HEK293T (cell line): ENCODE measurements around the gene ZBTB42.

Source experiments
- CTCF ChIA-PET: fragments of 350-600 bp; formaldehyde crosslinking; extraction: SDS; loops from one replicate; lab custom pipeline; 2021; ENCODE audit warnings: antibody characterized with exemption, inconsistent platforms; lab: Yijun Ruan, JAX
- POLR2A ChIA-PET: fragments of 350-600 bp; formaldehyde crosslinking; extraction: SDS; loops from one replicate; lab custom pipeline; 2020; ENCODE audit warnings: antibody characterized with exemption, inconsistent platforms; lab: Yijun Ruan, JAX
- DNase-seq: peaks from one replicate; pipeline ENCODE4 v3.0.0; 2012; ENCODE audit warnings: mixed read lengths; ENCODE audit errors: extremely low spot score
- ARNT ChIP-seq: fragments of 450-650 bp; IDR thresholded peaks from 2 replicates; pipeline ENCODE4 v1.6.1; 2017; ENCODE audit warnings: mild to moderate bottlenecking
- BHLHE40 ChIP-seq: fragments of 450-650 bp; IDR thresholded peaks from 2 replicates; pipeline ENCODE4 v1.6.1; 2016; ENCODE audit warnings: mild to moderate bottlenecking, moderate library complexity, borderline replicate concordance
- CTBP1 ChIP-seq: fragments of 450-650 bp; IDR thresholded peaks from 2 replicates; pipeline ENCODE4 v1.6.1; 2016; ENCODE audit warnings: borderline replicate concordance
- ELF4 ChIP-seq: fragments of 450-650 bp; IDR thresholded peaks from 2 replicates; pipeline ENCODE4 v1.6.1; 2017; ENCODE audit warnings: antibody characterized with exemption
- FOXA1 ChIP-seq: fragments of 450-650 bp; IDR thresholded peaks from 2 replicates; pipeline ENCODE4 v1.6.1; 2016; ENCODE audit warnings: mild to moderate bottlenecking
- FOXK2 ChIP-seq: fragments of 450-650 bp; IDR thresholded peaks from 2 replicates; pipeline ENCODE4 v1.6.1; 2016; ENCODE audit warnings: mild to moderate bottlenecking
- FOXM1 ChIP-seq: fragments of 450-650 bp; IDR thresholded peaks from 2 replicates; pipeline ENCODE4 v1.6.1; 2017; ENCODE audit warnings: mild to moderate bottlenecking, borderline replicate concordance
- HDGF ChIP-seq: fragments of 450-650 bp; IDR thresholded peaks from 2 replicates; pipeline ENCODE4 v1.6.1; 2017; ENCODE audit warnings: antibody characterized with exemption, borderline replicate concordance
- L3MBTL2 ChIP-seq: fragments of 450-650 bp; conservative IDR thresholded peaks from 2 replicates; pipeline ENCODE4 v1.6.1; 2016; ENCODE audit warnings: mild to moderate bottlenecking
- LEF1 ChIP-seq: fragments of 450-650 bp; IDR thresholded peaks from 2 replicates; pipeline ENCODE4 v1.6.1; 2017; ENCODE audit warnings: mild to moderate bottlenecking, borderline replicate concordance
- NFRKB ChIP-seq: fragments of 450-650 bp; IDR thresholded peaks from 2 replicates; pipeline ENCODE4 v1.6.1; 2016; ENCODE audit warnings: mild to moderate bottlenecking, moderate library complexity
- PKNOX1 ChIP-seq: fragments of 450-650 bp; IDR thresholded peaks from 2 replicates; pipeline ENCODE4 v1.6.1; 2016
- SP1 ChIP-seq: fragments of 450-650 bp; IDR thresholded peaks from 2 replicates; pipeline ENCODE4 v1.6.1; 2017
- SUZ12 ChIP-seq: fragments of 450-650 bp; IDR thresholded peaks from 2 replicates; pipeline ENCODE4 v1.6.1; 2016; ENCODE audit warnings: mild to moderate bottlenecking
- TARDBP ChIP-seq: fragments of 450-650 bp; IDR thresholded peaks from 2 replicates; pipeline ENCODE4 v1.6.1; 2016
- ZNF384 ChIP-seq: fragments of 450-650 bp; IDR thresholded peaks from 2 replicates; pipeline ENCODE4 v1.6.1; 2016

ZBTB42 gene

GRCh38 chr14:104770072-104770579, 30.8 kb upstream of the ZBTB42 start:
- POLR2A ChIA-PET, result interaction anchor here (1.0 to 3.0 kb wide), 5 partner anchors 11 to 167 kb away, joined by 3 to 18 read pairs (median 4); partner anchors contain the start of gene SIVA1
- CTCF ChIA-PET, result interaction anchor here (0.6 kb wide), 1 partner anchor 134 kb away, joined by 3 read pairs; no protein-coding TSS in a partner anchor
- no peak for DNase-seq
- TF ChIP-seq ELF4 (no peak), NFRKB (no peak), TARDBP (no peak), CTBP1 (no peak), L3MBTL2 (no peak), PKNOX1 (no peak), SP1 (no peak), FOXA1 (no peak)

GRCh38 chr14:104770851-104771272, 30.0 kb upstream of the ZBTB42 start:
- ChIA-PET POLR2A (interaction anchor here (1.1 to 3.0 kb wide), 4 partner anchors 11 to 55 kb away, joined by 3 to 18 read pairs (median 5); partner anchors contain the start of gene SIVA1), CTCF (interaction anchor here (0.6 kb wide), 1 partner anchor 263 kb away, joined by 3 read pairs; no protein-coding TSS in a partner anchor)
- no peak for DNase-seq
- TF ChIP-seq FOXM1 (no peak), L3MBTL2 (no peak), ZNF384 (no peak), FOXA1 (no peak), ELF4 (no peak), SUZ12 (no peak), LEF1 (no peak), TARDBP (no peak), NFRKB (no peak), PKNOX1 (no peak), ARNT (no peak), BHLHE40 (no peak), HDGF (no peak), SP1 (no peak), FOXK2 (no peak), CTBP1 (no peak)

GRCh38 chr14:104771374-104771773, 29.5 kb upstream of the ZBTB42 start:
- TF ChIP-seq PKNOX1 (no peak), LEF1 (no peak), SP1 (no peak), NFRKB (no peak), L3MBTL2 (no peak), ARNT (no peak), FOXA1 (no peak), FOXM1 (no peak), ELF4 (no peak), TARDBP (no peak), CTBP1 (no peak), SUZ12 (no peak), HDGF (no peak), FOXK2 (no peak), ZNF384 (no peak), BHLHE40 (no peak)
- POLR2A ChIA-PET, result interaction anchor here (1.1 kb wide), 1 partner anchor 12 kb away, joined by 3 read pairs; no protein-coding TSS in a partner anchor
- CTCF ChIA-PET, result interaction anchor here (0.6 kb wide), 1 partner anchor 262 kb away, joined by 3 read pairs; no protein-coding TSS in a partner anchor
- DNase-seq, result no peak

- ChIA-PET CTCF (interaction anchor here (0.5 kb wide), 1 partner anchor 282 kb away, joined by 4 read pairs; no protein-coding TSS in a partner anchor), POLR2A (no interaction called here)
- no peak for DNase-seq
- TF ChIP-seq FOXM1 (no peak), SP1 (no peak), ZNF384 (no peak), HDGF (no peak), TARDBP (no peak), FOXA1 (no peak), FOXK2 (no peak), SUZ12 (no peak), CTBP1 (no peak)
Measured at GRCh38 chr14:104771918-104772706, 28.8 kb upstream of the ZBTB42 start.

GRCh38 chr14:104772707-104773504, 28.0 kb upstream of the ZBTB42 start:
- ChIA-PET CTCF (interaction anchor here (0.5 kb wide), 1 partner anchor 282 kb away, joined by 4 read pairs; no protein-coding TSS in a partner anchor), POLR2A (no interaction called here)
- TF ChIP-seq FOXA1 (no peak), FOXK2 (no peak), ZNF384 (no peak), PKNOX1 (no peak), ELF4 (no peak), NFRKB (no peak), TARDBP (no peak), ARNT (no peak), CTBP1 (no peak), HDGF (no peak), SUZ12 (no peak), SP1 (no peak), LEF1 (no peak), FOXM1 (no peak), L3MBTL2 (no peak), BHLHE40 (no peak)
- no peak for DNase-seq
